Sigmoid colon (tissue), 4 donors: Measurements from ENCODE around the gene BBX.

ENCODE experiments used
- EP300 ChIP-seq, 4 donors: sonication (generic); formaldehyde crosslinking; IDR thresholded peaks; one replicate each; pipeline ENCODE4 v1.6.1; 2017; ENCODE audit warnings: antibody characterized with exemption in 4 of 4
- POLR2A ChIP-seq, 2 donors: fragments of 450-650 bp; IDR thresholded peaks; one replicate each; pipeline ENCODE4 v1.6.1; 2016; ENCODE audit warnings: antibody characterized with exemption in 2 of 2, mild to moderate bottlenecking in 2 of 2, moderate library complexity in 2 of 2
- POLR2AphosphoS5 ChIP-seq, 4 donors: sonication (generic); formaldehyde crosslinking; IDR thresholded peaks; one replicate each; pipeline ENCODE4 v1.6.1; 2017; ENCODE audit warnings: antibody characterized with exemption in 4 of 4
- TF ChIP-seq, protein P1 (sequence below), 4 experiments: fragments of 450-650 bp in 3 of 4; fragments of 200-600 bp in 1 of 4; IDR thresholded peaks; one replicate each; pipeline ENCODE4 v1.5.1; 2016 to 2019; ENCODE audit warnings: antibody characterized with exemption in 4 of 4, mild to moderate bottlenecking in 3 of 4, moderate library complexity in 2 of 4

DNA sequence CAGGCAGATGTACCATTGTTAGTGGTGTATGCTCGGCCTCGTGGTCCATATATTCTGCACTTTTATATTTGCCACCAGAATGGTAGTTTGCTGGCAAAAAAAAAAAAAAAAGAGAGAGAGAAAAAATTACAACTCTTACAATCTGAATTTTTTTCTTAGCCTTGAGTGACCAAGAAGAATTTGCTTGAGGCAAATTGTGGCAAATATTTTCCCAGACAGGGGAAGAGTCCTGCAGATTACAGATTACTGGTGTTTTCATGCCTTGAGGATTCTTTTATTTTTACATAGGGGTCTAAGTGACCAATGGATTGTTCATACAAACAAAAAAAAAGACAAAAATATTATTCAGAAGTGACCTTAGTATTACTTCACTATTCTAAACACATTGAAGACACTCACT, 283.3 kb downstream of the BBX start:
- TF ChIP-seq, protein P1, sequence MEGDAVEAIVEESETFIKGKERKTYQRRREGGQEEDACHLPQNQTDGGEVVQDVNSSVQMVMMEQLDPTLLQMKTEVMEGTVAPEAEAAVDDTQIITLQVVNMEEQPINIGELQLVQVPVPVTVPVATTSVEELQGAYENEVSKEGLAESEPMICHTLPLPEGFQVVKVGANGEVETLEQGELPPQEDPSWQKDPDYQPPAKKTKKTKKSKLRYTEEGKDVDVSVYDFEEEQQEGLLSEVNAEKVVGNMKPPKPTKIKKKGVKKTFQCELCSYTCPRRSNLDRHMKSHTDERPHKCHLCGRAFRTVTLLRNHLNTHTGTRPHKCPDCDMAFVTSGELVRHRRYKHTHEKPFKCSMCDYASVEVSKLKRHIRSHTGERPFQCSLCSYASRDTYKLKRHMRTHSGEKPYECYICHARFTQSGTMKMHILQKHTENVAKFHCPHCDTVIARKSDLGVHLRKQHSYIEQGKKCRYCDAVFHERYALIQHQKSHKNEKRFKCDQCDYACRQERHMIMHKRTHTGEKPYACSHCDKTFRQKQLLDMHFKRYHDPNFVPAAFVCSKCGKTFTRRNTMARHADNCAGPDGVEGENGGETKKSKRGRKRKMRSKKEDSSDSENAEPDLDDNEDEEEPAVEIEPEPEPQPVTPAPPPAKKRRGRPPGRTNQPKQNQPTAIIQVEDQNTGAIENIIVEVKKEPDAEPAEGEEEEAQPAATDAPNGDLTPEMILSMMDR (IDR thresholded peaks at IDR 0.05), result no peak
- TF ChIP-seq POLR2A (IDR thresholded peaks at IDR 0.05), result no peak
- no peak for TF ChIP-seq POLR2AphosphoS5 (IDR thresholded peaks at IDR 0.05)
- no peak for TF ChIP-seq EP300 (IDR thresholded peaks at IDR 0.05)
